Measurements from ENCODE around the gene PLEKHG4.

The PLEKHG4 gene

DNA sequence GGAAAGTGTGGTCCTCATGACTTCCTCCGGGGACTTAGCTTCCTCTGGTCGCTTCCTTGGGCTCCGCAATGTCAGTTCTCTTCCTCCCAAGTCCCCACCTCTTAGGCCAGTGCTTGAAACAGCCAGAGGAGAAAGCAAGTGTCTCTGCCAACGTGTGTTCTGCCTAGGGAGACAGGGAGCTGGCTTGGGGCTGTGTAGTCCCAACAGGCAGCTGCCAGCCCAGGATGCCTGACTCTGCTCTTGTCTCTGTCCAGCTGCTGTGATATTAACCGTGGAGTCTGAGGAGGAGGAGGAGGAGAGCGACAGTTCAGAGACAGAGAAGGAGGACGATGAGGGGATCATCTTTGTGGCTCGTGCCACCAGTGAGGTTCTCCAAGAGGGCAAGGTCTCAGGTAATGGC is 13.5 kb upstream of the PLEKHG4 start:
- no peak for DNase-seq

DNA sequence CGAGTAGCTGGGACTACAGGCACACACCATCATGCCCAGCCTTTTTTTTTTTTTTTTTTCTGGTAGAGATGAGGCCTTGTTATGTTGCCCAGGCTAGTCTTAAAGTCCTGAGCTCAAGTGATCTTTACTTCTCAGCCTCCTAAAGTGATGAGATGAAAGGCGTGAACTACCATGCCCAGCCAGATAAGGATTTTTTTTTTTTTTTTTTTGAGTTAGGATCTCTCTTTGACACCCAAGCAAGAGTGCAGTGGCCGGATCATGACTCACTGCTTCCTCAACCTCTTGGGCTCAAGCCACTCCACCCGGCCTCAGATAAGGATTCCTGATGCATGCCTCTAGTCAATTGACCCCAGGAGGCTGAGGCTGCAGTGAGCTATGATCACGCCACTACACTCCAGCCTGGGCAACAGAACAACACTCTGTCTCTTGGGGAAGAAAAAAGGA is 11.2 kb upstream of the PLEKHG4 start:
- no peak for DNase-seq

GRCh38 chr16:67269766-67270165 is 9.6 kb upstream of the PLEKHG4 start:
- no peak for DNase-seq

DNA sequence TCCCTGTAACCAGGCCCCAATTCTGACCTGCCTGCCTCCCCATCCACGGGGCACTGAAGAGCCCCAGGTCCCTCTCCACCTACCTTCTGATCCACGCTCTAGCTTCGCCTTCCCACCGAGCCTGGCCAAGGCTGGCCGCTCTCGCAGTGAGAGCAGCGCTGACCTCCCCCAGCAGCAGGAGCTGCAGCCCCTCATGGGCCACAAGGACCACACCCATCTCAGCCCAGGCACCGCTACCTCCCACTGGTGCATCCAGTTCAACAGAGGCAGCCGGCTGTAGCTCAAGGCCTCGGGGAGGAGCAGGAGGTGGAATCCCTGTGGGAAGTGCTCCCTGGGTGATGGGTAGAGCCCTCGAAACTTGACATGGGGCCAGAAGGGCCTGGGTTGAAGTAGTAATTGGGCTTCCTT is 8.4 kb upstream of the PLEKHG4 start:
- DNase-seq: no peak

- no peak for DNase-seq
These were observed 7.9 kb upstream of the PLEKHG4 start for GRCh38 chr16:67271446-67271845.

DNA sequence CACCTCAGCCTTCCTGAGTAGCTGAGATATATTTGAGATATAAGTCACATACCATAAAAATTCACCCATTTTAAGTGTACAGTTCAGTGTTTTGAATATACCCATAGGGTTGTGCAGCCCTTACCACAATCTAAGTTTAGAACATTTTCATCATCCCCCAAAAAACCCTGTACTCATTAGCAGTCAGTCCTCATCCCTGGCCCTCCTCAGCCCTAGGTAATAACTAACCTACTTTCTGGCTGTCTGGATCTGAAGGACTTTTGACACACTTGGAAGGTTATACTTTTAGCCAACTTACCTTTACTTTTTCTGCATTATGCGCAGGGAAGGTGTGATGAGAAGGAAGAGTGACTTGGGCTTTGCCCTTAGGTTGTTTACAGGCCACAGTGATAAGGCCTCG is 4.0 kb upstream of the PLEKHG4 start:
- no peak for DNase-seq

DNA sequence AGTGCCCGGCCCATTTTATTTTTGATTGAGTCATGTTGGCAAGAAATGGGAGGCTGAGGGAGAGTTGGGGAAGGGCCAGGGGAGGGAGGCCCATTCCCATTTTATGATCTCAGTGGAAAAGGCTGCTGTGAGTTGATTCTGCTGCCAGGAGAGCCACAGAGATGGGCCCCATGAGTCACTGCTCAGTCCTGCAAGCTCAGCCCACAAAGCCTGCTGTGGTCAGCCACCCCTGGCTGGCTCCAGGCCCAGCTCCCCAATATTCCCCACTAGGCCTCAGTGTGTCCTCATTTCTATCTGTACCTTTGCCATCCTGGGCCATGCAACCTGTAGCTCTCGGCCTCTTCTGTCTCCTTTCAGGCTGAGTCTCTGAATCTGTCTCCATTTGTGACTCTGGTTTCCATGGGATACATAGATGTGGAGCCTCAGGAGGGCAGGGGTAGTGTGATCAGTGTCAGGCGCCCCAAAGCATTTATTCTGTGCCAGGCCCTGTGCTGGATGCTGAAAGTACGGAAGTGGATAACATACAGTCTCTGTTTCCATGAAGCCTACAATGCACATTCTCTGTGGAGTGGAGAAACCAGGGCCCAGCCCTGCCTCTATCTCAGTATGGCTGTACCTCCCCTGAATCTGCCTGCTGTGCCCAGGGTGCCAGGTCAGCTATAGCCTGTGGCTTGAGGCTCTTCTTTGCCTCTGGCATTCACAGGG is 1.9 kb upstream of the PLEKHG4 start:
- DNase-seq: no peak

DNA sequence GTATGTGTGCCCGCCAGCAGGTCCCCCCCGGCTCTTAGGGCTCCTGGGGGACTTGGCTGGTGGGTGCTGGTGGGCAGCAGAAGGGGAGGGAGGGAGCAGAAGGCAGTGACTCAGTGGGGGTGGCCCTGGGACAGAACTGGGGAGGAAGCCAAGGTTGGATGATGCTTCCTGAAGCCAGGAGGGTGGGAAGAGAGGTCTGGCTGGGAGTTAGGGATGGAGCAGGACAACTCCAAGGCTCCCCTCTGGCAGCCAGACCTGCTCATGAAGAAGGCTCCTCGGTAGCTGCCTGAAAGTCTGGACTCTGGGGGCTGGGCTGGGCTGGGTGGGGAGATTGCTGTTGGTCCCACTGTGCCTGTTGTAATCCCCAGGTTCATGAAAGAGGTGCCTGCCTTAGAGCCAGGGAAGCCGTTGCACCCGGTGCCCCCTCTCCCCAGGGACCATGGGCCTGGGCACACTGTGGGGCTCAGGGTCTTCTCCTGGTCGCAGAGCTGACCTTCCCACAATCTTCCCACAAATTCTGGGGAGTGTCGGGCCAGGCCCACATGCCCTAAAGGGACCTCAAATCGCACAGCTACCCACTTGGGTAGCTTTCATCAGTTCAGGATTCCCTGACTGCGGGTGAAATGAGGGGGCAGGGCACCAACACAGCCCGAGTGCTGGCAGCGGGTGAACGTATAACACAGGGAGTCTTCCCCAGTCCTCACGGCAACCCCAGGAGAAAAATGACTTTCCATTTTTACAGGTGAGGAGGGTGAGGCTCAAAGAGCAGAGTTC is 1.1 kb upstream of the PLEKHG4 start:
- no peak for DNase-seq

- DNase-seq: peak; percentile 32
These were observed 498 bp upstream of the PLEKHG4 start for GRCh38 chr16:67278773-67279295.

DNA sequence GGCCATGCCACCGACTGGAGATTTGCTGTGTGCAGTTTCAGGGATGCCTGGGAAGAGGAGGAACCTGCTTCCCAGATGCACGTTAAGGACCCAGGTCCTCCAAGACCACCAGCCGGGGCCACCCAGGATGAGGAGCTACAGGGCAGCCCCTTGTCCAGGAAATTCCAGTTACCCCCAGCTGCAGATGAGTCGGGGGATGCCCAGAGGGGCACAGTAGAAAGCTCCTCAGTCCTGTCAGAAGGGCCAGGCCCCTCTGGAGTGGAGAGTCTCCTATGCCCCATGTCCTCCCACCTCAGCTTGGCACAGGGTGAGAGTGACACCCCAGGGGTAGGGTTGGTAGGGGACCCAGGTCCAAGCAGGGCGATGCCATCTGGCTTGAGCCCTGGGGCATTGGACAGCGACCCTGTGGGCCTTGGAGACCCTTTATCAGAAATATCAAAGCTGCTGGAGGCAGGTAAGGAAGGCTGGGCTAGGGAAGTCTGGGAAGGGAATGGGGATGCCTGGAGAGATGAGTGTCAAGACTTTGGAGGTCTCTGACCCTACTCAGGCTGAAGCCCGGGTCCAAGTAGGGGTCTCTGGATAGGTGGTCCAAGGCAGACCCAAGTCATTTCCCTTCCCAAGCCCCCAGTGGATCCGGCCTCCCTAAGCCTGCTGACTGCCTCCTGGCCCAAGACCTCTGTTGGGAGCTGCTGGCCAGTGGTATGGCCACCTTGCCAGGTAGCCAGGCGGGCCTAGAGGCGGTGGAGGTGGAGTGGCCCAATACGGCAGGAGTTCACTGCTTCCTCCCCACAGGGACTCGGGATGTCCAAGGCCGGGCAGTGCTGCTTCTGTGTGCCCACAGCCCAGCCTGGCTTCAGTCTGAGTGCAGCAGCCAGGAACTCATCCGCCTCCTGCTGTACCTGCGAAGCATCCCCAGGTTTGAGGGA is 1.0 kb downstream of the PLEKHG4 start:
- no peak for DNase-seq

- no peak for DNase-seq
These were observed 2.5 kb downstream of the PLEKHG4 start for GRCh38 chr16:67281536-67282446.

- DNase-seq: no peak
These were observed 3.1 kb downstream of the PLEKHG4 start for GRCh38 chr16:67282447-67282805.

GRCh38 chr16:67283039-67283825 is 3.9 kb downstream of the PLEKHG4 start:
- DNase-seq: no peak

- no peak for DNase-seq
These were observed 4.7 kb downstream of the PLEKHG4 start for GRCh38 chr16:67283826-67284555.

- DNase-seq: no peak
These were observed 5.6 kb downstream of the PLEKHG4 start for GRCh38 chr16:67284699-67285646.

- no peak for DNase-seq
These were observed 7.3 kb downstream of the PLEKHG4 start for GRCh38 chr16:67286441-67287235.

- no peak for DNase-seq
These were observed 8.6 kb downstream of the PLEKHG4 start for GRCh38 chr16:67287960-67288359.

GRCh38 chr16:67291461-67291860 is 12.1 kb downstream of the PLEKHG4 start:
- DNase-seq: no peak
